Measurements from ENCODE around the gene STRAP.

- TF ChIP-seq CBFB (CRISPR knock-in tag; IDR thresholded peaks at IDR 0.05): no peak
- TF ChIP-seq BHLHE40 (IDR thresholded peaks at IDR 0.05; ENCODE audit: low read length): no peak
- TF ChIP-seq CTCF (CRISPR knock-in tag; IDR thresholded peaks at IDR 0.05): no peak
- no peak for TF ChIP-seq RXRA (CRISPR knock-in tag; IDR thresholded peaks at IDR 0.05)
- no peak for TF ChIP-seq EP300 (IDR thresholded peaks at IDR 0.05; ENCODE audit: low read depth in 2 of 2, low read length in 2 of 2)
- TF ChIP-seq EP300 (CRISPR knock-in tag; IDR thresholded peaks at IDR 0.05; ENCODE audit: borderline replicate concordance): no peak
- no peak for TF ChIP-seq RAD21 (CRISPR knock-in tag; IDR thresholded peaks at IDR 0.05)
- no peak for TF ChIP-seq MXD3 (CRISPR knock-in tag; IDR thresholded peaks at IDR 0.05)
Observed at GRCh38 chr12:15932971-15933370, 50.8 kb downstream of the STRAP start.

Data from HepG2 (cell line).